H9 (cell line): ENCODE results near the gene IGSF3. TPM values are rescaled to one million over a fixed set of nuclear protein-coding genes. Genes with fewer than 3 reads are reported as not detected.
A peak's percentile ranks its signal among the peaks of the same experiment; 100 is the strongest.
"Not testable (repeated sequence)": the region's sequence is repeated elsewhere in the genome, so short reads cannot be mapped to it uniquely, and the experiment has no call there.

Experiments used
- DNase-seq: peaks from one replicate; pipeline ENCODE4 v3.0.0-alpha.2; 2017
- H2AFZ ChIP-seq: one replicate; pipeline ENCODE4 v1.6.1; 2013; ENCODE audit warnings: mild to moderate bottlenecking, low read length, control low read depth, moderate library complexity
- H2AK5ac ChIP-seq: 2 replicates; pipeline ENCODE4 v1.6.1; 2013; ENCODE audit warnings: low read length, control low read depth, mixed read lengths; ENCODE audit not compliant: insufficient read length
- H2BK120ac ChIP-seq: one replicate; pipeline ENCODE4 v1.6.1; 2013; ENCODE audit warnings: low read depth, mild to moderate bottlenecking, low read length, control low read depth, inconsistent platforms; ENCODE audit not compliant: poor library complexity, severe bottlenecking
- H2BK12ac ChIP-seq: 2 replicates; pipeline ENCODE4 v1.6.1; 2013; ENCODE audit warnings: low read length, control low read depth, mixed read lengths, low read depth; ENCODE audit not compliant: insufficient read length
- H2BK15ac ChIP-seq: 2 replicates; pipeline ENCODE4 v1.6.1; 2013; ENCODE audit warnings: low read depth, low read length, control low read depth
- H2BK20ac ChIP-seq: one replicate; pipeline ENCODE4 v1.6.1; 2013; ENCODE audit warnings: low read depth, mild to moderate bottlenecking, low read length, control low read depth, inconsistent platforms; ENCODE audit not compliant: poor library complexity, severe bottlenecking
- H2BK5ac ChIP-seq: 2 replicates; pipeline ENCODE4 v1.6.1; 2013; ENCODE audit warnings: low read length, control low read depth, mixed read lengths; ENCODE audit not compliant: insufficient read length
- H3K14ac ChIP-seq: 2 replicates; pipeline ENCODE4 v1.6.1; 2013; ENCODE audit warnings: low read length, control low read depth; ENCODE audit not compliant: insufficient read depth
- H3K18ac ChIP-seq: 2 replicates; pipeline ENCODE4 v1.6.1; 2013; ENCODE audit warnings: low read depth, mild to moderate bottlenecking, mixed read lengths, low read length, control low read depth; ENCODE audit not compliant: insufficient read length
- H3K23ac ChIP-seq: 2 replicates; pipeline ENCODE4 v1.6.1; 2013; ENCODE audit warnings: low read length, control low read depth, mixed read lengths, low read depth; ENCODE audit not compliant: insufficient read length
- H3K23me2 ChIP-seq: 2 replicates; pipeline ENCODE4 v1.6.1; 2013; ENCODE audit warnings: low read depth, mild to moderate bottlenecking, mixed read lengths, low read length, control low read depth; ENCODE audit not compliant: insufficient read length, poor library complexity, severe bottlenecking
- H3K27ac ChIP-seq: 2 replicates; pipeline ENCODE4 v1.5.1; 2013; ENCODE audit warnings: low read length, control low read depth, mixed read lengths, low read depth; ENCODE audit not compliant: insufficient read length
- H3K27me3 ChIP-seq: 2 replicates; pipeline ENCODE4 v1.6.1; 2013; ENCODE audit warnings: low read length, control low read depth, inconsistent platforms; ENCODE audit not compliant: insufficient read depth
- H3K4ac ChIP-seq: 2 replicates; pipeline ENCODE4 v1.6.1; 2013; ENCODE audit warnings: low read depth, mild to moderate bottlenecking, control low read depth, inconsistent platforms, low read length, moderate library complexity
- H3K4me1 ChIP-seq: 2 replicates; pipeline ENCODE4 v1.6.1; 2013; ENCODE audit warnings: low read length, control low read depth, inconsistent platforms; ENCODE audit not compliant: insufficient read depth
- H3K4me2 ChIP-seq: 2 replicates; pipeline ENCODE4 v1.6.1; 2013; ENCODE audit warnings: low read length, control low read depth, mixed read lengths; ENCODE audit not compliant: insufficient read length, insufficient read depth
- H3K56ac ChIP-seq: 2 replicates; pipeline ENCODE4 v1.6.1; 2013; ENCODE audit warnings: low read depth, mild to moderate bottlenecking, mixed read lengths, low read length, control low read depth; ENCODE audit not compliant: insufficient read length
- H3K79me1 ChIP-seq: 2 replicates; pipeline ENCODE4 v1.6.1; 2013; ENCODE audit warnings: low read depth, mild to moderate bottlenecking, moderate library complexity, low read length, control low read depth, inconsistent platforms; ENCODE audit not compliant: insufficient read depth, poor library complexity, severe bottlenecking
- H3K79me2 ChIP-seq: 2 replicates; pipeline ENCODE4 v1.6.1; 2013; ENCODE audit warnings: low read length, control low read depth, inconsistent platforms; ENCODE audit not compliant: insufficient read depth
- H3K9ac ChIP-seq: 2 replicates; pipeline ENCODE4 v1.6.1; 2013; ENCODE audit warnings: low read length, control low read depth, mixed read lengths; ENCODE audit not compliant: insufficient read length; ENCODE audit errors: extremely low read depth
- H3K9me3 ChIP-seq: one replicate; pipeline ENCODE4 v1.6.1; 2013; ENCODE audit warnings: low read depth, low read length, inconsistent platforms; ENCODE audit not compliant: control insufficient read depth
- H3T11ph ChIP-seq: one replicate; pipeline ENCODE4 v1.6.1; 2013; ENCODE audit warnings: mild to moderate bottlenecking, low read length, control low read depth, inconsistent platforms
- H4K20me1 ChIP-seq: one replicate; pipeline ENCODE4 v1.6.1; 2013; ENCODE audit not compliant: control insufficient read depth, insufficient read length, insufficient read depth
- H4K5ac ChIP-seq: 2 replicates; pipeline ENCODE4 v1.6.1; 2013; ENCODE audit warnings: low read depth, mild to moderate bottlenecking, mixed read lengths, low read length, control low read depth; ENCODE audit not compliant: insufficient read length
- H4K8ac ChIP-seq: replicated peaks from 2 replicates; pipeline ENCODE4 v1.6.1; 2013; ENCODE audit warnings: low read length, control low read depth, mixed read lengths, low read depth; ENCODE audit not compliant: insufficient read length
- H4K91ac ChIP-seq: 2 replicates; pipeline ENCODE4 v1.6.1; 2013; ENCODE audit warnings: low read depth, mild to moderate bottlenecking, moderate library complexity, mixed read lengths, low read length, control low read depth; ENCODE audit not compliant: insufficient read length
- H3K27ac Mint-ChIP-seq, 3 experiments: 2 replicates in 2 of 3; 3 replicates in 1 of 3; pipeline ENCODE4 v1.8.0; 2020 to 2021; ENCODE audit warnings: mixed read lengths in 3 of 3, mild to moderate bottlenecking in 1 of 3, moderate library complexity in 1 of 3
- H3K27me3 Mint-ChIP-seq: 2 replicates; pipeline ENCODE4 v1.8.0; 2021; ENCODE audit warnings: low read depth, mild to moderate bottlenecking, moderate library complexity, mixed read lengths
- H3K36me3 Mint-ChIP-seq, 3 experiments: 2 replicates in 2 of 3; 3 replicates in 1 of 3; pipeline ENCODE4 v1.8.0; 2020 to 2021; ENCODE audit warnings: low read depth in 3 of 3, mixed read lengths in 3 of 3; ENCODE audit not compliant: insufficient read depth in 1 of 3
- H3K4me1 Mint-ChIP-seq, 2 experiments: 2 replicates each; pipeline ENCODE4 v1.8.0; 2020; ENCODE audit warnings: mixed read lengths in 2 of 2
- H3K4me3 Mint-ChIP-seq, 2 experiments: 2 replicates in 1 of 2; 3 replicates in 1 of 2; pipeline ENCODE4 v1.8.0; 2020 to 2021; ENCODE audit warnings: mild to moderate bottlenecking in 2 of 2, mixed read lengths in 2 of 2, moderate library complexity in 1 of 2
- H3K9me3 Mint-ChIP-seq, 2 experiments: 2 replicates in 1 of 2; 3 replicates in 1 of 2; pipeline ENCODE4 v1.8.0; 2020; ENCODE audit warnings: mild to moderate bottlenecking in 2 of 2, mixed read lengths in 2 of 2, moderate library complexity in 1 of 2
- WGBS: extraction: QIAGEN DNeasy Blood & Tissue Kit; methylation state at CpG from one replicate; pipeline ENCODE4 v1.1.7; 2013; ENCODE audit warnings: missing lambda C conversion rate, low lambda C conversion rate, mixed read lengths; ENCODE audit not compliant: insufficient read length; ENCODE audit errors: extremely low coverage; 5-methylcytosine and 5-hydroxymethylcytosine counted together
- total RNA-seq: library from RNA; stranded (reverse); gene quantifications from 2 replicates; pipeline ENCODE4 v1.2.1, GENCODE V29; 2021

IGSF3 gene
- total RNA-seq, 1 experiment from 2014 or later = 19.1 TPM

DNA sequence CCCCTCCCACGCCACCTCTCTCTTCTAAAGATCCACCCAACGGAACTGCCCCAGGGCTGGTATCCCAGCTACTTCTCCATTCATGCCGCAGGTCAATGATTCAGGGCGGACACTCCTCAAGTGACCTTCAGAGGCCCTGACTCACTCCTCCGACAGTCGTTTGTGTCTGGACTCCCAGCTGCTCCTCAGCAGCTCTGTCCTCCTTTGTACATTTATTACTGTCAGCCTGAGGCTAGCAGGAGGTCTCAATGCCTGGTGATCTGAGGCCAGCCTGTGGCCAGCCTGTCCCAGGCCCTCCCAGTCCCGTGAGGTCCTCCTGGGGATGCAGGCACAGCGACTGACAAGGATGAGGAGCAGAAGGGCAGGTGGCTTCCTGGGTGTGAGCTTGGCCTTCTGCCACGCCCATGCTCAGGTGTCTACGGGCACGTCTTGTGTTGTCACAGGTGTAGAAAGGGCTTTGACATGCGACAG lies 24.2 kb downstream of the IGSF3 start:
- peak overlapping the region in 1 of 2 experiments; percentile 12; a peak in 1 of 5 replicates for H3K4me3 Mint-ChIP-seq
- H3K23ac ChIP-seq, H3K9ac ChIP-seq, H3K27ac ChIP-seq, H2AFZ ChIP-seq, H4K20me1 ChIP-seq, H3K23me2 ChIP-seq, H3K79me1 ChIP-seq, H3K27me3 ChIP-seq, H3K4ac ChIP-seq, H2BK15ac ChIP-seq, H2AK5ac ChIP-seq, H2BK120ac ChIP-seq, H3K4me1 ChIP-seq, H3K56ac ChIP-seq, H3K79me2 ChIP-seq, DNase-seq, H3K9me3 ChIP-seq, H4K5ac ChIP-seq, H2BK5ac ChIP-seq, H4K91ac ChIP-seq, H3T11ph ChIP-seq, H3K18ac ChIP-seq, H3K36me3 Mint-ChIP-seq, H3K14ac ChIP-seq, H3K4me2 ChIP-seq, H2BK20ac ChIP-seq, H4K8ac ChIP-seq, H3K27me3 Mint-ChIP-seq, H2BK12ac ChIP-seq, H3K9me3 Mint-ChIP-seq: not testable (repeated sequence)
- H3K4me1 Mint-ChIP-seq = peaks cover 38 to 41% of the 10 kb centered on the region in 2 experiments
- H3K27ac Mint-ChIP-seq = peak overlapping the region; percentile 15 to 75 (median 17); a peak in 2 of 7 replicates
- no CpG with 5 or more reads among the region's 12 CpGs for WGBS

DNA sequence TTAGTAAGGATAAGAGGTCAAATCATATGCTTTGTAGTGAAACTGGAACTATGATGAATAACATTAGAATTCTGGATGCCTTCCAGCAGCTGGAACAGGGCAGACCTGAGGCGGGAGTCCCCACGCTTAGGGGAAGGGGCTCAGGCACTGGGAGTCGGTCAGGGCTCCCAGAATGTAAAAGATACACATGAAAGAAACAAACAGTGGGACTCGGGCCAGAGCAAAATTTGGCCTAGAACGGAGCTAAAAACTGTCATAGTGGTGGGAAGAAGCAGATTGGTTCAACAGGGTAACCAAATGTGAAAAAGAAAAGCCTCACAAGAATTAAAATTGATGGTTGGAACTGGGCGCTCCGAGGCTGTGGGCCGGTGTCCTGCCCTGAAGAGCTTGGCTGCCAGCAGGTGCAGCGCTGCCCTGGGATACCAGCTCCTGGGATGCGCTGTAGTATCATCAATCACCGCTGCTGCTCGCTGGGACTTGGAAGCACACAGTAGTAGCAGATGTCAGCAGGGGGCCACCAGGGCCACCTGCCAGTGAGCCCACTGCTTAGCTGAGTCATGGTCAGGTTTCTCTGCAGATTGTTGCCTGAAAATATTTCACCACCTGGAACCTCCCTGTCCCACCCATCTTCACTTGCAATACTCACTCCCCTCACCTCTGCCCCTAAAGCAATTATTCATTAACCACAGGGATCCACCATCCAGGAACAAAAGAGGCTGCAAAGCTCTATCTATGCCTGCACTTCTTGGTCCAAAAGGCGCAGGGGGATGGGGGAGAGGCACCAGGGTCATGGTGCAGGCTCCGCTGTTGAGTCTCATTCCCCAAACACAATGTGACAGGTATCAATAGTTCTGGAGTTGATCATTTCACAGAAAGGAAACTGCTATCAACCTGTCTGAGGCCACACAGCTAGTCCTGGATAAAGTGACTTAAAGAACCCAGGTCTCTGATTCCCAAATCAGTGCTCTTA lies 24.9 kb downstream of the IGSF3 start:
- H3K23ac ChIP-seq, H2AFZ ChIP-seq, H3K36me3 Mint-ChIP-seq, H3K56ac ChIP-seq, H2AK5ac ChIP-seq, H3K9ac ChIP-seq, H4K5ac ChIP-seq, H3K4me2 ChIP-seq, H2BK12ac ChIP-seq, H3K27me3 Mint-ChIP-seq, H4K20me1 ChIP-seq, H2BK5ac ChIP-seq, H3K9me3 ChIP-seq, H3T11ph ChIP-seq, H3K18ac ChIP-seq, H2BK15ac ChIP-seq, H3K27ac ChIP-seq, H3K79me2 ChIP-seq, H3K9me3 Mint-ChIP-seq, DNase-seq, H3K4me1 ChIP-seq, H3K23me2 ChIP-seq, H3K14ac ChIP-seq, H4K91ac ChIP-seq, H2BK20ac ChIP-seq, H3K27me3 ChIP-seq, H4K8ac ChIP-seq, H3K4ac ChIP-seq, H2BK120ac ChIP-seq, H3K79me1 ChIP-seq, H3K4me3 Mint-ChIP-seq: not testable (repeated sequence)
- no CpG with 5 or more reads among the region's 14 CpGs for WGBS
- Mint-ChIP-seq H3K27ac (peak overlapping the region in 2 of 3 experiments; percentile 17 to 74; a peak in 3 of 7 replicates), H3K4me1 (peaks cover 44 to 48% of the 10 kb centered on the region in 2 experiments)
